Sigmoid colon (tissue), 7 donors: ENCODE results near the gene TRAPPC5. TPM values are rescaled to one million over a fixed set of nuclear protein-coding genes. Genes with fewer than 3 reads are reported as not detected.

Source experiments
- DNase-seq: peaks from one replicate; pipeline ENCODE4 v3.0.0-alpha.2; 2019
- H3K27ac ChIP-seq, 4 donors: fragments of 200-600 bp; sonication (generic); one replicate each; pipeline ENCODE4 v1.5.1; 2016 to 2019; ENCODE audit warnings: mild to moderate bottlenecking in 1 of 4
- H3K27me3 ChIP-seq, 3 donors: fragments of 200-600 bp; sonication (generic); one replicate each; pipeline ENCODE4 v1.5.1; 2019; ENCODE audit warnings: mild to moderate bottlenecking in 1 of 3
- H3K36me3 ChIP-seq, 4 donors: fragments of 200-600 bp; sonication (generic); one replicate each; pipeline ENCODE4 v1.5.1; 2016 to 2019
- H3K4me1 ChIP-seq, 4 donors: fragments of 200-600 bp; sonication (generic); one replicate each; pipeline ENCODE4 v1.5.1; 2017 to 2019
- H3K4me3 ChIP-seq, 4 donors: fragments of 200-600 bp; sonication (generic); one replicate each; pipeline ENCODE4 v1.5.1; 2017 to 2019; ENCODE audit warnings: mild to moderate bottlenecking in 2 of 4, moderate library complexity in 1 of 4
- H3K9me3 ChIP-seq, 4 donors: fragments of 200-600 bp in 3 of 4; sonication (generic) in 3 of 4; one replicate each; pipeline versions ENCODE4 v1.5.1 to v1.6.1; 2013 to 2019
- CTCF ChIP-seq, 4 experiments: fragments of 450-650 bp in 3 of 4; fragments of 200-600 bp in 1 of 4; IDR thresholded peaks; one replicate each; pipeline ENCODE4 v1.5.1; 2016 to 2019; ENCODE audit warnings: antibody characterized with exemption in 4 of 4, mild to moderate bottlenecking in 3 of 4, moderate library complexity in 2 of 4
- EP300 ChIP-seq, 4 donors: sonication (generic); formaldehyde crosslinking; IDR thresholded peaks; one replicate each; pipeline ENCODE4 v1.6.1; 2017; ENCODE audit warnings: antibody characterized with exemption in 4 of 4
- POLR2A ChIP-seq, 2 donors: fragments of 450-650 bp; IDR thresholded peaks; one replicate each; pipeline ENCODE4 v1.6.1; 2016; ENCODE audit warnings: antibody characterized with exemption in 2 of 2, mild to moderate bottlenecking in 2 of 2, moderate library complexity in 2 of 2
- POLR2AphosphoS5 ChIP-seq, 4 donors: sonication (generic); formaldehyde crosslinking; IDR thresholded peaks; one replicate each; pipeline ENCODE4 v1.6.1; 2017; ENCODE audit warnings: antibody characterized with exemption in 4 of 4
- WGBS, 2 donors: extraction: QIAGEN DNeasy Blood & Tissue Kit; methylation state at CpG; one replicate each; pipeline ENCODE4 v1.1.7; 2013; 5-methylcytosine and 5-hydroxymethylcytosine counted together
- intact Hi-C: fragments of 100-400 bp; cut with DNase I; formaldehyde crosslinking; loops from one replicate; pipeline ENCODE4 v1.15.1; 2023
- polyA plus RNA-seq, 3 donors: library from polyadenylated mRNA; stranded (reverse); fragments of 200-250 nt; gene quantifications; one replicate each; pipeline ENCODE4 v1.2.3, GENCODE V29; 2013
- total RNA-seq, 4 donors: library from RNA; depleted of rRNA; stranded (reverse); fragments of >200 nt; gene quantifications; one replicate each; pipeline ENCODE4 v1.1.0, GENCODE V29; 2016
- donor health status: healthy with polysubstance abuse.
- donor health status: Bipolar disorder and iron deficiency.
- donor health status: healthy.

Gene TRAPPC5
- total and polyA plus RNA-seq, 7 donors: 32.8 to 89.6 (median 55.3) TPM

- 59 to 70% methylated on average over 19 of the region's 19 CpGs for WGBS, 2 donors
- no peak overlapping the region for H3K27ac ChIP-seq
- no peak overlapping the region for H3K4me3 ChIP-seq
- H3K4me1 ChIP-seq: peaks cover 0 to 17% (median 12%) of the 10 kb centered on the region in 4 donors
- no peaks in the 10 kb centered on the region for H3K9me3 ChIP-seq
- H3K36me3 ChIP-seq: peaks cover 0 to 25% (median 19%) of the 10 kb centered on the region in 4 donors
- H3K27me3 ChIP-seq: peaks cover 0 to 19% (median 0%) of the 10 kb centered on the region in 3 donors
- no peak for TF ChIP-seq EP300 (IDR thresholded peaks at IDR 0.05)
- TF ChIP-seq CTCF (IDR thresholded peaks at IDR 0.05): no peak
- TF ChIP-seq POLR2AphosphoS5 (IDR thresholded peaks at IDR 0.05): no peak
- no peak for TF ChIP-seq POLR2A (IDR thresholded peaks at IDR 0.05)
- intact Hi-C loops: no loop called here
- DNase-seq: no peak
These were observed 5.2 kb downstream of the TRAPPC5 start for GRCh38 chr19:7685546-7686445.

DNA sequence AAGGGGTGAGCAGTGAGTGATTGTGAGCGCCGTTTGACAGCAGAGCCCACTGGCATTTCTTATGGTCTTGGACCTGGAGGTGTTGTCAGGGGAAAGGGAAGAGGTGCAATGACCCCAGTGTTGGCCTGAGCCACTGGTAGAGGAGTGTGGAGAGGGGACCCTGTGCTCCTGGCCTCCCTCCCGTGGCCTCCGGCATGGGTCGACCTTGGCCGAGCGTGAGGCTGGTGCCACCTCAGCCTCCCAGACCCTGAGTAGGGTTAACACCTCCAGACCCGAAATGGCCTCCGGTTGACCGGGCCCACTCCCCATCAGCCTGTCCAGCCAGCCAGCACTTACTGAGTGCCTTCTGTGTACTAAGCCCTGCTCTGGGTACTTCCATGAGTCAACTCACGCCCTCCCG lies 6.5 kb downstream of the TRAPPC5 start:
- peaks cover 0 to 24% (median 19%) of the 10 kb centered on the region in 4 donors for H3K36me3 ChIP-seq
- H3K27ac ChIP-seq: no peak overlapping the region
- H3K4me1 ChIP-seq: peaks cover 0 to 4% (median 4%) of the 10 kb centered on the region in 4 donors
- intact Hi-C loops: no loop called here
- peaks cover 0 to 25% (median 0%) of the 10 kb centered on the region in 3 donors for H3K27me3 ChIP-seq
- DNase-seq: no peak
- H3K4me3 ChIP-seq: no peak overlapping the region
- no peaks in the 10 kb centered on the region for H3K9me3 ChIP-seq
- 89 to 91% methylated on average over 12 of the region's 12 CpGs for WGBS, 2 donors
- TF ChIP-seq POLR2A (IDR thresholded peaks at IDR 0.05) (no peak), CTCF (IDR thresholded peaks at IDR 0.05) (no peak), POLR2AphosphoS5 (IDR thresholded peaks at IDR 0.05) (no peak), EP300 (IDR thresholded peaks at IDR 0.05) (no peak)

DNA sequence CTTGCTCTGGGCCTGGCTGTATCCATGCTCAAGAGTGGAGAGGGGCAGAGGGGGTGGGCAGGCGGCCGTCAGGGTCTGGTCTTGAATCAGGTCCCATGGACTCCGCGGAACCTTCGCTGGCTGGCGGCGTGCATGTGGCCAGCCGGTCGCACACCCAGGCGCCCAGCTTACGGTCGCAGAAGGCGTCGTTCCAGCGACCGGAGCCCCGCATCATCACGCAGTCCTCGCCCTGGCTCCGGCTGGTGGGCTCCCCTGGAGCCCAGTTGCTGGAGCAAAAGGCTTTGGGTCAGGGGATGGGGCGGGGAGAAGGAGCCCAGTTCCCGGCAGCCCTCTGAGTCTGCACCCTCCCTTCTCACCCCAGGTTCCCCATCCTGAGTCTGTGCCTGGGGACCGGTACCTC lies 8.5 kb downstream of the TRAPPC5 start:
- Histone ChIP-seq H3K27me3 (peaks cover 0 to 25% (median 0%) of the 10 kb centered on the region in 3 donors), H3K4me1 (no peaks in the 10 kb centered on the region), H3K4me3 (no peak overlapping the region), H3K27ac (no peak overlapping the region), H3K36me3 (peaks cover 0 to 5% (median under 1%) of the 10 kb centered on the region in 4 donors), H3K9me3 (no peaks in the 10 kb centered on the region)
- DNase-seq: no peak
- 36 to 47% methylated on average over 23 of the region's 23 CpGs for WGBS, 2 donors
- intact Hi-C loops: no loop called here
- no peak for TF ChIP-seq POLR2A (IDR thresholded peaks at IDR 0.05)
- TF ChIP-seq POLR2AphosphoS5 (IDR thresholded peaks at IDR 0.05): no peak
- TF ChIP-seq EP300 (IDR thresholded peaks at IDR 0.05): no peak
- TF ChIP-seq CTCF (IDR thresholded peaks at IDR 0.05): no peak

GRCh38 chr19:7690779-7691258 lies 10.2 kb downstream of the TRAPPC5 start:
- 78 to 80% methylated on average over 8 of the region's 8 CpGs for WGBS, 2 donors
- Histone ChIP-seq H3K36me3 (no peaks in the 10 kb centered on the region), H3K9me3 (no peaks in the 10 kb centered on the region), H3K4me1 (no peaks in the 10 kb centered on the region), H3K4me3 (no peak overlapping the region), H3K27me3 (peaks cover 0 to 29% (median 0%) of the 10 kb centered on the region in 3 donors), H3K27ac (no peak overlapping the region)
- intact Hi-C loops: no loop called here
- TF ChIP-seq CTCF (IDR thresholded peaks at IDR 0.05) (no peak), POLR2AphosphoS5 (IDR thresholded peaks at IDR 0.05) (no peak), POLR2A (IDR thresholded peaks at IDR 0.05) (no peak), EP300 (IDR thresholded peaks at IDR 0.05) (no peak)
- DNase-seq: no peak
